HK-2 (cell line): Measurements from ENCODE around the gene EPSTI1.
"Not testable (repeated sequence)": the region's sequence is repeated elsewhere in the genome, so short reads cannot be mapped to it uniquely, and the experiment has no call there.

ENCODE experiments used
- DNase-seq: peaks from one replicate; pipeline ENCODE4 v3.0.0-alpha.2; 2018; ENCODE audit not compliant: unreplicated experiment

Gene EPSTI1

GRCh38 chr13:42894765-42895243 lies 97.2 kb downstream of the EPSTI1 start:
- DNase-seq = no peak

GRCh38 chr13:42893214-42893671 lies 98.8 kb downstream of the EPSTI1 start:
- no peak for DNase-seq

GRCh38 chr13:42892760-42893159 lies 99.3 kb downstream of the EPSTI1 start:
- DNase-seq = no peak

GRCh38 chr13:42891591-42891990 lies 100.5 kb downstream of the EPSTI1 start:
- DNase-seq = no peak

- DNase-seq = no peak
Observed at GRCh38 chr13:42885325-42885724, 106.7 kb downstream of the EPSTI1 start.

GRCh38 chr13:42883771-42884467 lies 108.1 kb downstream of the EPSTI1 start:
- DNase-seq = no peak

- no peak for DNase-seq
Observed at GRCh38 chr13:42883142-42883541, 108.9 kb downstream of the EPSTI1 start.

GRCh38 chr13:42880056-42880605 lies 111.9 kb downstream of the EPSTI1 start:
- DNase-seq = no peak

- DNase-seq = no peak
Observed at GRCh38 chr13:42878721-42879120, 113.3 kb downstream of the EPSTI1 start.

- DNase-seq = no peak
Observed at GRCh38 chr13:42876887-42877545, 115.0 kb downstream of the EPSTI1 start.

- DNase-seq = no peak
Observed at GRCh38 chr13:42876270-42876714, 115.7 kb downstream of the EPSTI1 start.

- no peak for DNase-seq
Observed at GRCh38 chr13:42875475-42876269, 116.4 kb downstream of the EPSTI1 start.

- no peak for DNase-seq
Observed at GRCh38 chr13:42874221-42874620, 117.8 kb downstream of the EPSTI1 start.

GRCh38 chr13:42873081-42873480 lies 119.0 kb downstream of the EPSTI1 start:
- no peak for DNase-seq

- DNase-seq = no peak
Observed at GRCh38 chr13:42867232-42867631, 124.8 kb downstream of the EPSTI1 start.

- no peak for DNase-seq
Observed at GRCh38 chr13:42865768-42866102, 126.3 kb downstream of the EPSTI1 start.

- no peak for DNase-seq
Observed at GRCh38 chr13:42864952-42865767, 126.9 kb downstream of the EPSTI1 start.

- DNase-seq = not testable (repeated sequence)
Observed at GRCh38 chr13:42862370-42862769, 129.7 kb downstream of the EPSTI1 start.

- no peak for DNase-seq
Observed at GRCh38 chr13:42860485-42860884, 131.6 kb downstream of the EPSTI1 start.

GRCh38 chr13:42859760-42860159 lies 132.3 kb downstream of the EPSTI1 start:
- no peak for DNase-seq

- no peak for DNase-seq
Observed at GRCh38 chr13:42855410-42855809, 136.6 kb downstream of the EPSTI1 start.
